ENCODE measurements around the gene SNX21.
"Not testable (repeated sequence)": the region's sequence is repeated elsewhere in the genome, so short reads cannot be mapped to it uniquely, and the experiment has no call there.

Gene SNX21

DNA sequence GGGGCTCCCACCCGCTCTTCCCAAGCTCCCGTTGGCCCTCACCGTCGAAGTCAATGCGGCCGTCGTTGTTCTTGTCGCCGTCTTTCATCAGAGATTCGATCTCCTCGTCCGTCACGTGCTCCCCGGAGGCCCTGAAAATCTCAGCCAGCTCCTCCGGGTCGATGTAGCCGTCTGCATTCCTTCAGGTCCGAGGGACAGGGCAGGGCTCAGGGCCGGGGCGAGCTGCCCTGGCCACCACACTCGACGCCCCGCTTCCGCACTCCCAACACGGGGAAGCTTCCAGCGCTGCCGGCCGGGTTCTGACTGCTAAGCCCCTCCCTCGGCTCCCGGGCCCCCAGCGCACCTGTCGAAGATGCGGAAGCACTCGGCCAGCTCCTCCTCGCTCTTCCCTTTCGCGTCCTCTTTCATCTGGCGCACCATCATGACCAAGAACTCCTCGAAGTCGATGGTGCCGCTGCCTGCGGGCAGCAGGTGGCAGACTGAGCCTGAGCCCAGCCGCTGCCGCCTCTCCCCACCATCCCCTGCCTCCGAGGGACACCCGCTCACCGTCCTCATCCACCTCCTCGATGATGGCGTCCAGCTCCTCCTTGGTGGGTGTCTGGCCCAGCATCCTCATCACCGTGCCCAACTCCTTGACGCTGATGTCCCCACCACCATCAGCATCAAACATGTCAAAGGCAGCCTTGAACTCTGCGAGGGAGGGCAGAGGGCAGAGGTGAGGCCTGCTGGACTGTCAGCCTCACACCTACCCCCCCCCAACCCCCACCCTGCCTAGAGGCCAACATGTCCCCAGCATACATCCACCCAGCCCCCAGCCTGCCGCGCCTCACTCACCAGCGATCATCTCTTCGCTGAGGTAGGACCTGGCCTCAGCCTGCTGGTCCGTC, 9.4 kb upstream of the SNX21 start:
- peak; percentile 55 to 58 for DNase-seq

DNA sequence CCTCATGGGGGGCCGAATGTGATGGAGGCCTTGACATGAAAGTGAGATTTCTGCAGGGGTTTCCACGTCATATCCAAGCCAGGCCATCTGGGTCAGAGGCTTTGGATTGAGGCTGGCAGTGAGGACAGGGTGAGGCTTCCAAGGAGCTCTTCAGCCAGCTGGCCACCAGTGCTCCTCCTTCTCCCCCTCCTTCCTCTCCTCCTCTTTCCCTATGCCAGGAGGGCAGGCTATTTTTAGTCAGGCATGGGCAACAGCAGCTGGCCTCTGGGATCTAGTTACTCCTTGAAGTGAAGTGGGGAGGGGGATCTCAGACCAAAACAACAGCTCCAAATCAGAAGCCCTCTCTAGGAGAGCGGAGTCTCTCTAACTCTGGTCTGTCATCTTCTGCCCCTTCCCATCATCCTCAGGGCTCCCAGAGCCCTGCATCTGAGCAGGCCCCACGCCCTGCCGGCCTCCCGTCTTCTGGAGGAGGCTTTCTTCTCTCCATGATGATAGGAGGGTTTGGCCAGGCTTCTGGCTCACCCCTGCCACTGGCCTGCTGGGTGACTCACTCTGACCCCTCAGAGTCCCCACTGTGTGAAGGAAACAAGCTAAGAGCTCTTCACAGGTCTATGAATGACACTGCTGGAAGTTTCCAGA, 7.1 kb upstream of the SNX21 start:
- DNase-seq: no peak

DNA sequence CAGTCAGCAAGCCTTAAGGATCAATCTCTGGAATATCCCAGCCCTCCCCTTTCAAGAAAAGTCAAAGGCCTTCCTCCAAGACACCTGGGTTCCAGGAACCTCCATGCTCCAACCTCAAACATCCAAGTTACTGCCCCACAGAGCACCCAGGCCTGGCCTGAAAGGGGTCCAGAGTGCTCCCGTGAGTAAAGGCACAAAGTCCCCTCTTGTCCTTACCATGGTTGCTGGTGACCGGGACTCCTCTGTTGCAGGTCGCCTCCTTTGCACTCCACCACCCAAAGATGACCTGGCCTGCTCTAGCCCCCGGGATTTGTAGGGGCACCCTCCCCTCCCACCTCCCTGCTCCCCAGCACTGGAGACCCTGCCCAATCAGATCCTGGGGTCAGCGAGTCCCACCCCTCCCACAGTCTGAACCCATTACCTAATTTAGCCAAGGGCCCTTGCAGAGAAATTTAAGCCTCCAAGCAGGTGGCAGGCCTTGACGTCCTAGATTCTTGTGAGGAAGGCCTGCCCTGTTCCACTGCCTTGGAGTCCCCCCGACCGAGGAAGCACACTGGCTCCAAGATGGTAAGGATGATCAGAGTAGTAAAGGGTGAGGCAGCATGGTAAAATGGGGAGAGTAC, 6.5 kb upstream of the SNX21 start, which contains the start of gene TNNC2:
TSS of gene TNNC2 (minus strand) at position 283 of the 623 bp plus-strand sequence. CDS start at position 219, 64 bp downstream.
- no peak for DNase-seq

DNA sequence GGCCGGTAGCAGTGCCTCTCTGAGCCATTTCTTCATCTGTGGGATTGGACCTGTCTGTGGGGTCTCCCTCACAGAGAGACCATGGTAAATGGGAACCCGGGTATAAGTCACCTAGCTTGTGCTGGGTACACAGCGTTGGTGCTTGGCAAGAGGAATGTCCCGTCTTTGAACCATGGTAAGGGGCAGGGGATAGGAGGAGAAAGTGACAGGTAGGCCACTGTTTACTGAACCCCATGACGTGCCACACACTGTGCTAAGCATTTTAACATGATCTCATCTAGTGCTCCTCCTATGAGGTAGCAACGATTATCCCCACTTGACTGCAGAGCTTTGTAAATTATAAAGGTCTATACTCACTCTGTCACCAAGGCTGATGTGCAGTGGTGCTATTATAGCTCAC, 5.9 kb upstream of the SNX21 start:
- no peak for DNase-seq

DNA sequence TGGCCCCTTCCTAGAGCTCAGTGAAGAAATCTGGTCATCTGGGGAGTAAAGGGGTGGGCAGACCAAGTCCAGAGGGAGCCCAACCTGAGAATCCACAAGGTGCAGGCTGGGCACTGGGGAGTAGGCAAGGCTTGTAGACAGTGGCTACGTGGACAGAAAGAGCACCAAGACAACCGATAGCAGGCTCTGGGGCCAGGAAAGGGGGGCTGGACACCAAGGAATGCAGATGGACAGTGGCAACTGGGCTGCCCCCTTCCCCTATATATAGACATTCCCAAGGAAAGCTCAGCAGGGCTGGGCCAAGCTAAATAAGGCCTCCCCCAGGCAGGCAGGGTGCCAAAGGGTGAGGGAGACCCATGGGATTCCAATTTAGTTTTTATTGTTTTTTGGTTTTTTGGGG, 5.0 kb upstream of the SNX21 start:
- no peak for DNase-seq

DNA sequence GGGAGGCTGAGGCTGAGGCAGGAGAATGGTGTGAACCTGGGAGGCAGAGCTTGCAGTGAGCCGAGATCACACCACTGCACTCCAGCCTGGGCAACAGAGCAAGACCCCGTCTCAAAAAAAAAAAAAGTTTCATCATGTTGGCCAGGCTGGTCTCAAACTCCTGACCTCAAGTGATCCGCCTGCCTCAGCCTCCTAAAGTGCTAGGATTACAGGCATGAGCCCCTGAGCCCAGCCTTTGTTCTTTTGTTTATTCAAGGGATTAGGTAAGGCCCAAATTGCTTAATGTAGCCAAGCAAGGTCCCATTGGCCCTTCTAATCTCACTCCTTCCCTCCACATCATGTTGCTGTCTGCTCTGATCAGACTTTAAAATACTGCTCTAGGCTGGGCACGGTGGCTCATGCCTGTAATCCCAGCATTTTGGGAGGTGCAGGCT, 3.9 kb upstream of the SNX21 start:
- DNase-seq: not testable (repeated sequence)

DNA sequence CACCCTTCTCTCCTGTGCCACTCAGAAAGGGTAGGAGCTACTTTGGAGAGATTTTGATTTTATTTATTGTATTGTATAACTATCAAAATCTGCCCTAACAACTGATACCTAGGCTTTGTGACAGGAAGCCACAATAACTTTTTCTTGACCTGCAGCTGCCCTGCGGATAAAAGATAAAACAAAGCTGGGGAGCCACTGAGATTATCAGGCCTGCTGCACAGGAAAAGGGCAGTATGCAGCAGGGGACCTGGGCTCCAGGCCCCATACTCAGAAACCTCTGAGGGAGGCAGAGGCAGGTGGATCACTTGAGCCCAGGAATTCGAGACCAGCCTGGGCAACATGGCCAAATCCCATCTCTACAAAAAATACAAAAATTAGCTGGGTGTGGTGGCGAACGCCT, 980 bp upstream of the SNX21 start:
- DNase-seq: no peak

DNA sequence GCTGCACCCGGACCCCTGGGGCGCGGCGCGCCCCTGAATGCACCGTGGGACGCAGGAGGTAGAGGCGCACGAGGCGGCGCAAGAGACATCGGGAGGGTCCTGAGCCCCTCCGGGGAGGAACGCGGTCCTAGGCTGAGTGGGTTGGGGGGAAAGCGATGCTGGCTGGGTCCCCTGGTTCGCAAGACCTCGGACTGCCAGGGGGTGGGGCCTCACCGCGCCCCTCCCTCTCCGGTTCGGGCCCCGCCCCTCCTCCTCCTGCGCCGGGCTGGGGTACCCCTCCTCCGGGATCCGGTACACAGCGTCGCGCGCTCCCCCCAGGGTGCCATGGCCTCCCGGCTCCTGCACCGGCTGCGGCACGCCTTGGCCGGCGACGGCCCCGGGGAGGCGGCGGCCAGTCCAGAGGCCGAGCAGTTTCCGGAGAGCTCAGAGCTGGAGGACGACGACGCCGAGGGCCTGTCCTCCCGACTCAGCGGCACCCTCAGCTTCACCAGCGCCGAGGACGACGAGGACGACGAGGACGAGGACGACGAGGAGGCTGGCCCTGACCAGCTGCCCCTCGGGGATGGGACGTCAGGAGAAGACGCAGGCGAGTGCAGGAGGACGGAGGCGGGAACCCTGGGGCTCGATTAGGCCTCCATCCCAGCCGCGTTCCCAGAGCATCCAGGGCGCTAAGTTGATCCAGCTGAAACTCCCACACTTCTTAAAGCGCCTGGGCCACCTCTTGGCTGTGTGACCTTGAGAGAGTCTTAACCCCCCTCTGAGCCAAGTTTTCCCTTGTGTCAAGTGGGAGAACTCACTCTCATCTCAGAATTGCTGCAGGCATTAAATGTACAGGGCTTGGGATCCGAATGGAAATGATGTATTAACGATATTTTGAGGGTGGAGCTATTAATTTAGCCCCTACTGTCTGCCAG, 541 bp downstream of the SNX21 start:
- peak; percentile 47 to 48 for DNase-seq

DNA sequence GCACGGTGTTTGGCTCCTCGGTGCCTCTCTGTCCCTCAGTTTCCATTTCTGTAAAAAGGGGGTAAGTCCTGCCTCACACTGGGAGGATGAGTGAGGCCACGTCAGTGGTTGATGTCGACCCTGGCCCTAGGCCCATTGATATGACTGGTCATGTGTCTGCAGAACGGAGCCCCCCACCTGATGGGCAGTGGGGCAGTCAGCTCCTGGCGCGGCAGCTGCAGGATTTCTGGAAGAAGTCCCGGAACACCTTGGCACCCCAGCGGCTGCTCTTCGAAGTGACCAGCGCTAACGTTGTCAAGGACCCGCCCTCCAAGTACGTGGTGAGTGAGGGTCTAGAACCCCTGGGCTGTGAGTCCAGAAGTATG, 1.2 kb downstream of the SNX21 start:
- DNase-seq: no peak

DNA sequence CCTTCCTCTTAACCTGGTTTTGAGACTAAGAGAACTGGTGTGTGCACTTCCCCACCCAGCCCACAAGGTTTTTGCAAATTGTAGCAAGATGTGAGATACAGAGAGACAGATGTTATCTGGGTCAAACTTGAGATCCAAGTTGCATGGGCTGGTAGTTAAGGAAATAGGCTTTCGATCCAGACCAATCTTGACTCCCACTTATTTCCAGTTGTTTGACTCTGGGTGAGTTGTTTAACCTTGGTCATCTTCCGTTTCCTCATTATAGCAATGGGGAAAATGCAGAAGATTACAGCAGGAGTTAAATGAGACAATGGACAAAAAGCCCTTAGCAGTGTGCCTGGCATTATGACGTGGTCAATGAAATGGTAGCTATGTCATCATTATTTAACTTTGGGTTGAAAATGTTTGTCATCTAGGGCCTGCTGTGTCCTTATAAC, 1.7 kb downstream of the SNX21 start:
- no peak for DNase-seq

DNA sequence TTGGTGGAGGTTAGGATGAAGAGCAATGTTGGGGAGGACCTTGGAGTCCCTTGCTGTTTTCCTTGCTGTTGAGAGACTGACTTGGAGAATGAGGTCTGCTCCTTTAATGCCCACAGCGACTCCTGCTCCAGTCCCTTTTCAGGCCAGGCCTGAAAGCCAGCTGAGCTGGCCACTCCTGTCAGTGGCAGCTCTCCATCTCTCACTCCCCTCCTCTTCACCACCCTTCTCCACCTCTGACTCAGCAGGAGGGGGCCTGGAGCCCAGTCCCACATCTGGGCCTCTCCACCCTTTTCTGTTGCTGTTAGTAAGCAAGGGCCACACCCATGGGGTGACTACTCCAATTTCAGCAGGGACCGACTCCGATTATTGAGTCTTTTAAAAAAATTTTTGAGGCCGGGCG, 2.2 kb downstream of the SNX21 start:
- no peak for DNase-seq

DNA sequence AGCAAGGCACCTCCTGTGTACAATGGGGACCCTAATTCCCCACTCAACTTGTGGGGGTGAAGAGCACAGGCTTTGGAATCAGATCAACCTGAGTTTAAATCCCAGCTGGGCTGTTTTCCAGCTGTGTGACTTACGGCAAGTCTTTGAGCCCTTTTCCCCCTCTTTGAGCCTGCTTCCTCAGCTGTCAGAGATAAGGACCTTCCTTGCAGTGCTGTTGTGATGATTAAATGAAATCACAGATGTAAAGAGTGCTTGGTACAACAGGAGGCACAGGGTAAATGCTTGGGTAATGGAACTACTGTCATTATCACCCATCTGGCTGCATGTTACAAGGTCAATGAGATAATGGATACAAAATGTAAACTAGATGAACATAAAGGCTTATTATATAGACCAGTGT, 3.2 kb downstream of the SNX21 start:
- DNase-seq: no peak

DNA sequence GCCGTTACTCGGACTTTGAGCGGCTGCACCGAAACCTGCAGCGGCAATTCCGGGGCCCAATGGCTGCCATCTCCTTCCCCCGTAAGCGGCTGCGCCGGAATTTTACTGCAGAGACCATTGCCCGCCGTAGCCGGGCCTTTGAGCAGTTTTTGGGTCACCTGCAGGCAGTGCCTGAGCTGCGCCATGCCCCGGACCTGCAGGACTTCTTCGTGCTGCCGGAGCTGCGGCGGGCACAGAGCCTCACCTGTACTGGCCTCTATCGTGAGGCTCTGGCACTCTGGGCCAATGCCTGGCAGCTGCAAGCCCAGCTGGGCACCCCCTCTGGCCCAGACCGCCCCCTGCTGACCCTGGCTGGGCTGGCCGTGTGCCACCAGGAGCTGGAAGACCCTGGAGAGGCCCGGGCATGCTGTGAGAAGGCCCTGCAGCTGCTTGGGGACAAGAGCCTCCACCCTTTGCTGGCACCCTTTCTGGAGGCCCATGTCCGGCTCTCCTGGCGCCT, 7.2 kb downstream of the SNX21 start:
- DNase-seq: no peak

DNA sequence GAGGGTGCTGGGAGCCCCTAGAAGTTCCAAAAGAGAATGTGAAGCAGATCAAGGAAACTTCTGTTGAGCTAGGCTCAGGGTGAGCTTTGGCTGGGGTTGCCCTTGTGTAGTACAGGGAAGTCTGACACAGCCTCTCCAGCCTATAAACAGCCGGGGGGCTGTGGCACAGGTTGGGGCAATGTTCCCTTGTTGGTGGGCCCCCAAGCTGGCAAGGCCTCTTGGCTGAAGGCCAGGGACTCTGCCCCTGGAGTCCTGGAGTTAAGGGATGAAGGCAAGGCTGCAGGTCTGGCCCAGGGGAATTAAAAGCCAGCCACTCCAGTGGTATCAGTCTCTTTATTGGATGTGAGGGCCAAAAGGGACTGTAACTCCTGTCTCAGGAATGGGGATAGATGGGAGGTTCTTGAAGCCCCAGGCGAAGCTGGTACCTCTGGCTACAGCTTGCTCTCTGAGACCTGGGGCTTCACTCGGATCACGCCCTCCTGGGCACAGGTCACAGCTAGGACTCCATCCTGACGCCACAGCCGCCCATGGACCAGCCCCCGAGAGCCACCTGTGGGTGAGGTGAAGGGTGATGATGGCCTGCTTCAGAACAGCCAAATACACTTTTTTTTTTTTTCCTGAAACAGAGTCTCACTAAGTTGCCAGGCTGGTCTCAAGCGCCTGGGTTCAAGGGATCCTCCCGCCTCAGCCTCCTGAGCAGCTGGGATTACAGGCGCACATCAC, 8.0 kb downstream of the SNX21 start:
- DNase-seq: no peak

DNA sequence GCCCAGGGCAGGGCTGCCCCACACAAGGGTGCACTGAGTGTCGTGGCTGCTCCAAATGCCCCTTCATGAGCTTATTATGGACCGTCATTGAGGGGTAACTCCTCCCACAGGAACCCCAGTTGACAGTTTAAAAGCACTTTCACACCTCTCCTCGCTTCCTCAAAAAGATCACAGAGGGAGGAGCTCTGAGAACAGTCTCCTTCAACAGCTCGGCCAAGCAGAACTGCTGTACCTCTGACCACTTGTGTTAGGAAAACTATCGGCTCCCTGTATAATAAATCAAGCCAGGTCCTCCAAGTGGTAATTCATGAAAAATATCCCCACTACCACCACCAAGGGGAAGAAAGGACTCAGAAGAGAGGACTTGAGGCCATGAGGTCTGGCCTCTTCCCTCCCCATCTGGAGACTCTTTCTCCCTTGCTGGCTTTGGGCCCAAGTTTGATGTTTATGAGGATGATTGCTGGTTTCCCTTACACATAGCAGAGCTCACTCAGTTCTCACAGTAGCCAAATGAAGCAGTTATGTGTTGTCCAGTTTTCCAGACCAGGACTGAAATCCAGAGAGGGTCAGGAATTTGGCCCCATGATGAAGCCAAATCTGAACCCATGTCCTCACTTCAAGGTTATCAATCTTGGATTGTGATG, 8.7 kb downstream of the SNX21 start:
- DNase-seq: peak in 1 of 2 donors; percentile 20

DNA sequence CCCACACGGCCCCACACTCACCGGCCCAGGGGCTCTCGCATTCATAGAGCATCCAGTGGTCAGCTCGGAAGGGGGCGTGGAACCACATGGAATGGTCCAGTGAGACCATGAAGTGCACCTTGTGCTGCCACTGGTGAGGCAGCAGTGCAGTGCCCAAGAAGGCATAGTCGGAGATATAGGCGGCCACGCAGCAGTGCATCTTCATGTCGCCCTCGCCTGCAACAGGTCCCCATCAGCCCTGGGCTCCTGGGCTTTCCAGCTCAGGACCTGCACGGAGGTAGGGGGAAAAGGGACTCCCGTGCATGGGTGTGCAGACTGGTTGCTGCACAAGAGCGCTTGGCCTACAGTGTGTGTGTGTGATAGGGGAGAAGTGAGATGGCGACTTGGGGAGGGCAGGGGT, 9.9 kb downstream of the SNX21 start:
- no peak for DNase-seq

DNA sequence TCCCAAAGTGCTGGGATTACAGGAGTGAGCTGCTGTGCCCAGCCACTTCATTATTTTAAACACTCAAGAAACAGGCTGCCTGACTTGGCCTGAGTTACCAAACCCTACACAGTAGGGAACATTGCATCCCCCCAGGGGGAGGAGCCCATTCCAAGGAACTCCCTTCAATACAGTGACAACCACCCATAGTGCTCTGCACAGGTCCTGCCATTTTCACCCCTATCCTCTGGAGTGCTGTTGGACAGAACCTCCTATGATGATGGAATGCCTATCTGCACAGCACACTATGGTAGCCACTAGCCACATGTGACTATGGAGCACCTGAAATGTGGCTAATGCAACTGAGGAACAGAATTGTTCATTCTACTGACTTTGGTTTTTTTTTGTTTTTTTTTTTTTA, 11.9 kb downstream of the SNX21 start:
- DNase-seq: no peak

DNA sequence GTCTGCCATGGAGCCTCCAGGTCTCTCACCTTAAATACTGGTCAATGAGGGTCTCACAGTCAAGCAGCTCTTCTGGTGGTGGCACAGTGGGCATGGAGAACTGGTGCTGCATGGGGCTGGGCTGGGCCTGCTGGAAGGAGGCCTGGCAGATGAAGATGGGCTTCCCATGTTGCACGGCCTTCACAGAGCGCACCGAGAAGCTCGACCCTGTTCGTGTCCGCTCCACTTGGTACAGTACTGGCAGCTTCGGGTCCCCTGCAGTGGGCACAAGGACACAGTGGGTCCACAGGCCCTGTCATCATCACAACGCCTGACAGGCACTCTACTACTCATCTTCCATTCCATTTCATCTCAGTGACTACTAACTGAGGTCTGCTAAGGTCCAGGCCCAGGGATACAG, 14.8 kb downstream of the SNX21 start:
- no peak for DNase-seq

DNA sequence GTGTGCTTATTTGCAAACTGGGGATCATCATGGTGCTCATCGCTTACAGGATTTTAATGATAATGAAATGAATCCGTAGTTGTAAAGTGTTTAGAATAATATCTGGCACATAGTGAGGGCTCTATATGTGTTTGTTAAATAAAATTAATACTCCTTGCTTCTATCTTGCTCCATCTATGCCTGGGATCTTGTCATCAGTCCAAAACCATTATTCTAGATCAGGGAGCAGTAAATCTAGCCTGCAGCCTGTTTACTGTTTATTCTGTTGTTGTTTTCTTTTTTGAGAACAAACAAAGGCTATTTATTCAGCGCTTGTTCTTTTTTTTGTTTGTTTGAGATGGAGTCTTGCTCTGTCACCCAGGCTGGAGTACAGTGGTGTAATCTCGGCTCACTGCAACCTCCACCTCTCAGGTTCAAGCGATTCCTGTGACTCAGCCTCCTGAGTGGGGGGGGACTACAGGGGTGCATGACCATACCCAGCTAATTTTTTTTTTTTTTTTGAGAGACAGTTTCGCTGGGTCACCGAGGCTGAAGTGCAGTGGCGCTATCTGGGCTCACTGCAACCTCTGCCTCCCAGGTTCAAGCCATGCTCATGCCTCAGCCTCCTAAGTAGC, 15.5 kb downstream of the SNX21 start:
- DNase-seq: no peak

DNA sequence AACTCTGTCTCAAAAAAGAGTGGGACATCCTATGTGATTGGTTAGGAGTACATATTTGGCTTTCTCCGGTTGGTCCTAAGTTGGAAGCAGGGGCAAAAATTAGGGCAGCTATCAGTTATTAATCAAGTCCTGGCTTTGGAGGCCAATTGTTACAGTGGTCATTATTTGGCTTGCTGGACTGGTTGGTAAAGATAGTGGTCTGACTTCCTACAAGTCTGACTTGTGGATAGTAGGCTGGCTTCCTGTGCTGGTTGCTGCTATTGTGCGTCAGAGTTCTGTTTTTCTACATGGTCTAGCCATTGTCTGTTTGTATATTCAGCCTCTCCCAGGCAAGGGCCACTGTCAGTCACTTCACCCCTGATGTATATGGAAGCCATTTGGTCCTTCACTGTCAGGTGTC, 16.6 kb downstream of the SNX21 start:
- DNase-seq: no peak

DNA sequence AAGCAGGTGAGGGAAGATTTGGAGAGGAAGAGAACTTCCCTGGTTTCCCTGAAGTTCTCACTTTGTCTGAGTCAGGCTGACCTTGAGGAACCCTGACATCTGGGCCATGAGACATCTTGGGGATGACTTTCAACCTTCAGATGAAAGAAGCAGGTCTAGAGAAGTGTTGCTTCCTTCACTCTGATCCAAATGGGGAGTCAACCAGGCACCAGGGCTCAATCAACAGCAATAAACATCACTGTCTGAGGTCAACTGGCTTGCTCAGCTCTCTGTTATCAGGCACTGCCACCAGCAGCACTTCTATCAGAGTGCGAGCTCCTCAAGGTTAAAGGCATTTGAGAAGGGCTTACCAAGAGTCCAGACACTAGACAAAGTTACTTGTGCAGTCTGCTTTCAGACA, 17.3 kb downstream of the SNX21 start:
- no peak for DNase-seq

All from CD4-positive, alpha-beta T cell treated with Interleukin-1 beta for 1 hour (primary cell).